OCI-LY1 (cell line): ENCODE measurements around the gene GOLGA1.

Source experiments
- H2AFZ ChIP-seq: fragments of 200-600 bp; sonication (generic), shearing (Covaris generic); 2 replicates; pipeline ENCODE4 v1.6.0; 2014; ENCODE audit warnings: antibody characterized with exemption, mild to moderate bottlenecking, low read length
- H3F3A ChIP-seq: fragments of 200-600 bp; sonication (generic), shearing (Covaris generic); 2 replicates; pipeline ENCODE4 v1.6.0; 2014; ENCODE audit warnings: mild to moderate bottlenecking, antibody characterized with exemption, low read length, moderate library complexity; ENCODE audit not compliant: insufficient read depth
- H3K27ac ChIP-seq: fragments of 200-600 bp; sonication (generic); 2 replicates; pipeline ENCODE4 v1.5.1; 2014; ENCODE audit warnings: low read length, mixed run types, mild to moderate bottlenecking, low read depth; ENCODE audit not compliant: poor library complexity, severe bottlenecking
- H3K27me3 ChIP-seq: fragments of 200-600 bp; sonication (generic); 2 replicates; pipeline ENCODE4 v1.6.0; 2014; ENCODE audit warnings: antibody characterized with exemption, mild to moderate bottlenecking, low read length, moderate library complexity; ENCODE audit not compliant: insufficient read depth
- H3K36me3 ChIP-seq: fragments of 200-600 bp; sonication (generic); 2 replicates; pipeline ENCODE4 v1.6.1; 2014; ENCODE audit warnings: mild to moderate bottlenecking, antibody characterized with exemption, low read length, moderate library complexity, mixed read lengths; ENCODE audit not compliant: insufficient read depth
- H3K4me1 ChIP-seq: fragments of 200-600 bp; sonication (generic); 2 replicates; pipeline ENCODE4 v1.5.1; 2014; ENCODE audit warnings: mild to moderate bottlenecking, low read length, moderate library complexity; ENCODE audit not compliant: insufficient read depth, severe bottlenecking
- H3K4me2 ChIP-seq: fragments of 200-600 bp; sonication (generic), shearing (Covaris generic); 2 replicates; pipeline ENCODE4 v1.6.1; 2014; ENCODE audit warnings: low read length
- H3K4me3 ChIP-seq: fragments of 200-600 bp; sonication (generic); 2 replicates; pipeline ENCODE4 v1.5.1; 2014; ENCODE audit warnings: low read length, low read depth, mild to moderate bottlenecking, mixed read lengths; ENCODE audit not compliant: poor library complexity, severe bottlenecking
- H3K79me2 ChIP-seq: fragments of 200-600 bp; shearing (Covaris generic); 2 replicates; pipeline ENCODE4 v1.6.1; 2016; ENCODE audit warnings: mixed run types, low read length, mixed read lengths; ENCODE audit not compliant: insufficient read depth
- H3K9ac ChIP-seq: fragments of 200-600 bp; sonication (generic), shearing (Covaris generic); 2 replicates; pipeline ENCODE4 v1.6.1; 2014; ENCODE audit warnings: mild to moderate bottlenecking, low read length, mixed read lengths
- H3K9me2 ChIP-seq: fragments of 200-600 bp; sonication (generic), shearing (Covaris generic); 2 replicates; pipeline ENCODE4 v1.6.1; 2014; ENCODE audit warnings: low read depth, mild to moderate bottlenecking, low read length, mixed read lengths
- H3K9me3 ChIP-seq: fragments of 200-600 bp; shearing (Covaris generic); 2 replicates; pipeline ENCODE4 v1.6.1; 2014; ENCODE audit warnings: low read length, mixed read lengths
- H4K20me1 ChIP-seq: fragments of 200-600 bp; sonication (generic), shearing (Covaris generic); 2 replicates; pipeline ENCODE4 v1.6.0; 2016; ENCODE audit warnings: mild to moderate bottlenecking, low read length; ENCODE audit not compliant: insufficient read depth
- CTCF ChIP-seq: fragments of 200-600 bp; sonication (generic), shearing (Covaris generic); IDR thresholded peaks from 2 replicates; pipeline ENCODE4 v1.5.1; 2017; ENCODE audit warnings: mild to moderate bottlenecking, antibody characterized with exemption, low read length, moderate library complexity, mixed read lengths
- EZH2 ChIP-seq: fragments of 200-600 bp; sonication (generic), shearing (Covaris generic); IDR thresholded peaks from 2 replicates; pipeline ENCODE4 v1.8.0; 2017; ENCODE audit warnings: borderline replicate concordance, mixed run types, mild to moderate bottlenecking, antibody characterized with exemption, low read length, moderate library complexity, mixed read lengths

Gene GOLGA1

GRCh38 chr9:124879226-124879625 is 61.7 kb downstream of the GOLGA1 start:
- Histone ChIP-seq H3K4me1 (peaks cover 17% of the 10 kb centered on the region), H2AFZ (no peak overlapping the region), H3K79me2 (no peaks in the 10 kb centered on the region), H3K27me3 (no peaks in the 10 kb centered on the region), H3K9ac (no peak overlapping the region), H4K20me1 (no peaks in the 10 kb centered on the region), H3K27ac (no peak overlapping the region), H3K4me2 (no peak overlapping the region), H3K4me3 (no peak overlapping the region), H3K9me2 (no peaks in the 10 kb centered on the region), H3F3A (no peaks in the 10 kb centered on the region), H3K9me3 (no peaks in the 10 kb centered on the region), H3K36me3 (peaks cover 73% of the 10 kb centered on the region)
- TF ChIP-seq EZH2 (no peak), CTCF (no peak)

- Histone ChIP-seq H3F3A (no peaks in the 10 kb centered on the region), H3K36me3 (peaks cover 80% of the 10 kb centered on the region), H3K9me2 (no peaks in the 10 kb centered on the region), H3K27me3 (no peaks in the 10 kb centered on the region), H3K27ac (no peak overlapping the region), H3K4me2 (no peak overlapping the region), H2AFZ (no peak overlapping the region), H4K20me1 (no peaks in the 10 kb centered on the region), H3K79me2 (no peaks in the 10 kb centered on the region), H3K4me3 (no peak overlapping the region), H3K4me1 (peaks cover 17% of the 10 kb centered on the region), H3K9ac (no peak overlapping the region), H3K9me3 (no peaks in the 10 kb centered on the region)
- TF ChIP-seq EZH2 (no peak), CTCF (no peak)
Observed at GRCh38 chr9:124878518-124878917, 62.4 kb downstream of the GOLGA1 start.

GRCh38 chr9:124878021-124878420 is 62.9 kb downstream of the GOLGA1 start:
- no peaks in the 10 kb centered on the region for H3F3A ChIP-seq
- no peak overlapping the region for H3K4me2 ChIP-seq
- no peaks in the 10 kb centered on the region for H4K20me1 ChIP-seq
- no peaks in the 10 kb centered on the region for H3K27me3 ChIP-seq
- no peak overlapping the region for H3K27ac ChIP-seq
- H3K36me3 ChIP-seq: peaks cover 85% of the 10 kb centered on the region
- no peaks in the 10 kb centered on the region for H3K9me3 ChIP-seq
- no peak overlapping the region for H2AFZ ChIP-seq
- H3K9me2 ChIP-seq: no peaks in the 10 kb centered on the region
- no peak overlapping the region for H3K4me3 ChIP-seq
- TF ChIP-seq EZH2: no peak
- no peak for TF ChIP-seq CTCF
- peaks cover 20% of the 10 kb centered on the region for H3K4me1 ChIP-seq
- no peak overlapping the region for H3K9ac ChIP-seq
- H3K79me2 ChIP-seq: peaks cover 3% of the 10 kb centered on the region; the same call in 1 of the 2 replicates
